ENCODE measurements around the gene WDR76.

Gene WDR76

GRCh38 chr15:43791993-43792760 is 34.6 kb upstream of the WDR76 start, which contains the start of gene SERF2:
Gene SERF2 (plus strand): TSS chr15:43792320. CDS start chr15:43792377, 57 bp downstream.
- Histone ChIP-seq H3K9ac (peak within 1 kb of the TSS; percentile 93), H2AFZ (ENCODE audit: low read depth) (peak within 1 kb of the TSS; percentile 99)

DNA sequence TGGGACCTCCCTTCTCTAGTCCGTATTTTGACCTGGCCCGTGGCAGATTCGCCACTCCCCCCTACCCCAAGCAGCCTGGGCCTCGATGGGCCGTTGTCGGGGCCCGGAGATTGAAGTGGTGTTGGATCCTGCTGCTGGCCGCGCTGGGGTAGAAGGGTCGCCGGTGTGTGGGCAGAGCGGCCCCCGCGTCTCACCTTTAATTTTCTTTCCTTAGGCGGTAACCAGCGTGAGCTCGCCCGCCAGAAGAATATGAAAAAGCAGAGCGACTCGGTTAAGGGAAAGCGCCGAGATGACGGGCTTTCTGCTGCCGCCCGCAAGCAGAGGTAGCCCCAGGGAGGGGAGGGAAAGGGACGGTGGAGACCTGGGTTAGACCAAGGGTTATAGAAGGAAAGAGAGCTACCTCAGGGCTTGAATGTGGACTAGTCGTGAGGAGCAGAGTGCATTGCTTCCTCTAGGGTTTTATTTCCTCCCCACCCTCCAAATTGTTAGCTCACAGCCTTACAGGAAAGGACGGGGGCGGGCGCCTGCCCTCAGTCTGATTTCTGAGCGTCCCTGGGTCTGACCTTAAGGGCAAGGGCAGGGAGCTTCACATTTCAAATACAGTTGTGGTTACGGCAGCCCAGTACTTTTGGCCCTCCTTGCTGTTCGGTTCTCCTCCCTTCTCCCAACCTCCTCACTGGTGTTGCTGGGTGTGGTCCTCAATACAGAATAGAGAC is 33.9 kb upstream of the WDR76 start:
- TF ChIP-seq CTCF (conservative IDR thresholded peaks at IDR 0.05; ENCODE audit: low read depth, low read length) = no peak
- H3K9ac ChIP-seq = peak overlapping the region; percentile 93
- H4K20me1 ChIP-seq (ENCODE audit: insufficient read depth) = no peaks in the 10 kb centered on the region
- no peaks in the 10 kb centered on the region for H3K36me3 ChIP-seq (ENCODE audit: insufficient read depth)
- H2AFZ ChIP-seq (ENCODE audit: low read depth) = peak overlapping the region; percentile 39; the same call in 1 of the 2 replicates
- peaks cover 20% of the 10 kb centered on the region for H3K4me1 ChIP-seq (ENCODE audit: low read depth, poor library complexity, severe bottlenecking)
- peak overlapping the region; percentile 89 for H3K4me2 ChIP-seq
- peak overlapping the region; percentile 63 for H3K27ac ChIP-seq
- H3K27me3 ChIP-seq (ENCODE audit: insufficient read depth, low read depth) = no peaks in the 10 kb centered on the region
- H3K79me2 ChIP-seq (ENCODE audit: insufficient read depth, low read depth) = peaks cover 25% of the 10 kb centered on the region
- H3K4me3 ChIP-seq (IDR thresholded peaks at IDR 0.05; ENCODE audit: insufficient read depth, low read depth, low read length) = no peak overlapping the region

More at GRCh38 chr15:43791993-43792760, 34.6 kb upstream of the WDR76 start, which contains the start of gene SERF2:
- Histone ChIP-seq H3K27me3 (ENCODE audit: insufficient read depth, low read depth) (no peaks in the 10 kb centered on the region), H4K20me1 (ENCODE audit: insufficient read depth) (no peaks in the 10 kb centered on the region), H3K4me1 (ENCODE audit: low read depth, poor library complexity, severe bottlenecking) (peaks cover 20% of the 10 kb centered on the region), H3K4me2 (peak within 1 kb of the TSS; percentile 89), H3K4me3 (IDR thresholded peaks at IDR 0.05; ENCODE audit: insufficient read depth, low read depth, low read length) (no peak within 1 kb of the TSS), H3K36me3 (ENCODE audit: insufficient read depth) (no peaks in the 10 kb centered on the region), H3K27ac (peak within 1 kb of the TSS; percentile 63), H3K79me2 (ENCODE audit: insufficient read depth, low read depth) (peaks cover 25% of the 10 kb centered on the region)
- no peak for TF ChIP-seq CTCF (conservative IDR thresholded peaks at IDR 0.05; ENCODE audit: low read depth, low read length)

- Histone ChIP-seq H4K20me1 (ENCODE audit: insufficient read depth) (no peaks in the 10 kb centered on the region), H3K79me2 (ENCODE audit: insufficient read depth, low read depth) (peaks cover 25% of the 10 kb centered on the region), H3K36me3 (ENCODE audit: insufficient read depth) (no peaks in the 10 kb centered on the region), H3K27ac (no peak overlapping the region), H3K9ac (no peak overlapping the region), H3K4me1 (ENCODE audit: low read depth, poor library complexity, severe bottlenecking) (peaks cover 20% of the 10 kb centered on the region), H3K4me3 (IDR thresholded peaks at IDR 0.05; ENCODE audit: insufficient read depth, low read depth, low read length) (no peak overlapping the region), H3K4me2 (peak overlapping the region; percentile 89), H2AFZ (ENCODE audit: low read depth) (no peak overlapping the region), H3K27me3 (ENCODE audit: insufficient read depth, low read depth) (no peaks in the 10 kb centered on the region)
- TF ChIP-seq CTCF (conservative IDR thresholded peaks at IDR 0.05; ENCODE audit: low read depth, low read length) = no peak
These were observed 33.2 kb upstream of the WDR76 start for GRCh38 chr15:43793647-43794046.

- Histone ChIP-seq H3K9ac (no peak overlapping the region), H3K4me2 (no peak overlapping the region), H3K4me1 (ENCODE audit: low read depth, poor library complexity, severe bottlenecking) (peaks cover 16% of the 10 kb centered on the region), H3K36me3 (ENCODE audit: insufficient read depth) (no peaks in the 10 kb centered on the region), H3K27ac (no peak overlapping the region), H3K27me3 (ENCODE audit: insufficient read depth, low read depth) (no peaks in the 10 kb centered on the region), H3K79me2 (ENCODE audit: insufficient read depth, low read depth) (peaks cover 25% of the 10 kb centered on the region), H3K4me3 (IDR thresholded peaks at IDR 0.05; ENCODE audit: insufficient read depth, low read depth, low read length) (no peak overlapping the region), H4K20me1 (ENCODE audit: insufficient read depth) (no peaks in the 10 kb centered on the region), H2AFZ (ENCODE audit: low read depth) (no peak overlapping the region)
- TF ChIP-seq CTCF (conservative IDR thresholded peaks at IDR 0.05; ENCODE audit: low read depth, low read length) = no peak
These were observed 32.3 kb upstream of the WDR76 start for GRCh38 chr15:43794269-43795037.
